ENCODE data around the gene ATG10. TPM values are rescaled to one million over a fixed set of nuclear protein-coding genes. Genes with fewer than 3 reads are reported as not detected.
"Not testable (repeated sequence)": the region's sequence is repeated elsewhere in the genome, so short reads cannot be mapped to it uniquely, and the experiment has no call there.

ATG10 gene
- total RNA-seq, 4 donors from 2014 or later = 1.0 to 15.4 (median 6.5) TPM

GRCh38 chr5:82107267-82107666 lies 135.4 kb downstream of the ATG10 start:
- no peak for DNase-seq
- no peak overlapping the region for H3K4me3 ChIP-seq
- TF ChIP-seq, protein P1, sequence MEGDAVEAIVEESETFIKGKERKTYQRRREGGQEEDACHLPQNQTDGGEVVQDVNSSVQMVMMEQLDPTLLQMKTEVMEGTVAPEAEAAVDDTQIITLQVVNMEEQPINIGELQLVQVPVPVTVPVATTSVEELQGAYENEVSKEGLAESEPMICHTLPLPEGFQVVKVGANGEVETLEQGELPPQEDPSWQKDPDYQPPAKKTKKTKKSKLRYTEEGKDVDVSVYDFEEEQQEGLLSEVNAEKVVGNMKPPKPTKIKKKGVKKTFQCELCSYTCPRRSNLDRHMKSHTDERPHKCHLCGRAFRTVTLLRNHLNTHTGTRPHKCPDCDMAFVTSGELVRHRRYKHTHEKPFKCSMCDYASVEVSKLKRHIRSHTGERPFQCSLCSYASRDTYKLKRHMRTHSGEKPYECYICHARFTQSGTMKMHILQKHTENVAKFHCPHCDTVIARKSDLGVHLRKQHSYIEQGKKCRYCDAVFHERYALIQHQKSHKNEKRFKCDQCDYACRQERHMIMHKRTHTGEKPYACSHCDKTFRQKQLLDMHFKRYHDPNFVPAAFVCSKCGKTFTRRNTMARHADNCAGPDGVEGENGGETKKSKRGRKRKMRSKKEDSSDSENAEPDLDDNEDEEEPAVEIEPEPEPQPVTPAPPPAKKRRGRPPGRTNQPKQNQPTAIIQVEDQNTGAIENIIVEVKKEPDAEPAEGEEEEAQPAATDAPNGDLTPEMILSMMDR (IDR thresholded peaks at IDR 0.05) = peak; percentile 24 to 40 (median 32)
- TF ChIP-seq POLR2A (IDR thresholded peaks at IDR 0.05) = no peak
- no peaks in the 10 kb centered on the region for H3K27me3 ChIP-seq
- no peaks in the 10 kb centered on the region for H3K36me3 ChIP-seq
- H3K4me1 ChIP-seq = peaks cover 0 to 6% of the 10 kb centered on the region in 2 donors
- peak overlapping the region; percentile 35 to 70 for H3K27ac ChIP-seq
- H3K9me3 ChIP-seq = no peaks in the 10 kb centered on the region
- intact Hi-C loops (cut with DNase I; ENCODE audit: low total_unique reads) = no loop called here

- Histone ChIP-seq H3K4me1 (peaks cover 0 to 6% of the 10 kb centered on the region in 2 donors), H3K27me3 (no peaks in the 10 kb centered on the region), H3K27ac (no peak overlapping the region), H3K9me3 (no peaks in the 10 kb centered on the region), H3K36me3 (no peaks in the 10 kb centered on the region), H3K4me3 (no peak overlapping the region)
- DNase-seq = no peak
- TF ChIP-seq POLR2A (IDR thresholded peaks at IDR 0.05) = no peak
- TF ChIP-seq, protein P1 (IDR thresholded peaks at IDR 0.05) = no peak
- intact Hi-C loops (cut with DNase I; ENCODE audit: low total_unique reads) = no loop called here
These were observed 137.2 kb downstream of the ATG10 start for GRCh38 chr5:82109013-82109412.

DNA sequence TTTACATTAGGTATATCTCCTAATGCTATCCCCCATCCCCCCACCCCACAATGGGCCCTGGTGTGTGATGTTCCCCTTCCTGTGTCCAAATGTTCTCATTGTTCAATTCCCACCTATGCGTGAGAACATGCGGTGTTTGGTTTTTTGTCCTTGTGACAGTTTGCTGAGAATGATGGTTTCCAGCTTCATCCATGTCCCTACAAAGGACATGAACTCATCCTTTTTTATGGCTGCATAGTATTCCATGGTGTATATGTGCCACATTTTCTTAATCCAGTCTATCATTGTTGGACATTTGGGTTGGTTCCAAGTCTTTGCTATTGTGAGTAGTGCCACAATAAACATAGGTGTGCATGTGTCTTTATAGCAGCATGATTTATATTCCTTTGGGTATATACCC lies 138.1 kb downstream of the ATG10 start:
- H3K4me3 ChIP-seq; intact Hi-C loops (cut with DNase I; ENCODE audit: low total_unique reads); H3K27ac ChIP-seq; H3K27me3 ChIP-seq; H3K4me1 ChIP-seq; H3K9me3 ChIP-seq; DNase-seq; H3K36me3 ChIP-seq: not testable (repeated sequence)

- Histone ChIP-seq H3K4me1 (no peaks in the 10 kb centered on the region), H3K4me3 (no peak overlapping the region), H3K36me3 (no peaks in the 10 kb centered on the region), H3K27ac (no peak overlapping the region), H3K27me3 (no peaks in the 10 kb centered on the region), H3K9me3 (no peaks in the 10 kb centered on the region)
- DNase-seq = no peak
- TF ChIP-seq, protein P1 (IDR thresholded peaks at IDR 0.05) = no peak
- TF ChIP-seq POLR2A (IDR thresholded peaks at IDR 0.05) = no peak
- intact Hi-C loops (cut with DNase I; ENCODE audit: low total_unique reads) = no loop called here
These were observed 139.4 kb downstream of the ATG10 start for GRCh38 chr5:82111191-82111590.

DNA sequence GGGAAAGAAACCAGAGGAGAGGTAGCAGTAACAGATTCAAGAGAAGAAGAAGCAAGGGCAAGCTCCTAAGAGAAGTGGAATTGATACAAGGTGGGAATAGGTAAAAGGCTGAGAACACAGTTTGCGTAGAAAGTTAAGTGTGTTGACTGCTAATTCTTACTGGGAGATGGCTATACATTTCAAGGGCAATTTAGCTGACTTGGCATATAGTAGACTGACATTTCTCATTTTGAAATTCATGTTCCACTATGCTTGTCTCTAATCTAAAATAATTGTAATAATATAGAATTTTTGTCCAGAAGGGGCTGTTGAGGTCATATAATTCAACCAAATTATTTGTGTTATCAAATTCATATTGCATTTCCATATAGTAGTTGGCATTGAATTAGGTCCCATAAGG lies 144.0 kb downstream of the ATG10 start:
- no peak for DNase-seq
- no peak overlapping the region for H3K27ac ChIP-seq
- TF ChIP-seq, protein P1 (IDR thresholded peaks at IDR 0.05) = no peak
- no peak for TF ChIP-seq POLR2A (IDR thresholded peaks at IDR 0.05)
- intact Hi-C loops (cut with DNase I; ENCODE audit: low total_unique reads) = no loop called here
- no peaks in the 10 kb centered on the region for H3K4me1 ChIP-seq
- no peaks in the 10 kb centered on the region for H3K27me3 ChIP-seq
- H3K36me3 ChIP-seq = no peaks in the 10 kb centered on the region
- no peak overlapping the region for H3K4me3 ChIP-seq
- no peaks in the 10 kb centered on the region for H3K9me3 ChIP-seq

DNA sequence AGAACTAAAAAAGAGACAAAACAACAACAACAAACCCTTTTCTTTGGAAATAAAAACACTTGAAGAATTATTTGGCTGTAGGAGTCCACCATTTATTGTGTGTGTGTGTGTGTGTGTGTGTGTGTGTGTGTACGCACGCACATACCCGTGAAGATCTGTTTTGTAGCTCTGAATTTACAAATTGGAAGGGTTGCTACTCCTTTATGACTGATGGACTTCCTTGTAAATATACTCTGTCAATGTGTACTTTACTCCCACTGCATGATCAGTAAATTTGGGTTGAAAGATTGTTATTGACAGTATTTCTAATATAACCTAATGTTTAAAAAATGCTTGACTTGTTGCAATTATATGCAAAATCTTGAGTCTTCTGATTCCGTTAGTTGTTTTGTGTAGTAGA lies 148.1 kb downstream of the ATG10 start:
- no peak for TF ChIP-seq POLR2A (IDR thresholded peaks at IDR 0.05)
- TF ChIP-seq, protein P1 (IDR thresholded peaks at IDR 0.05) = no peak
- H3K27me3 ChIP-seq = no peaks in the 10 kb centered on the region
- no peaks in the 10 kb centered on the region for H3K4me1 ChIP-seq
- DNase-seq = no peak
- H3K27ac ChIP-seq = no peak overlapping the region
- no peaks in the 10 kb centered on the region for H3K9me3 ChIP-seq
- intact Hi-C loops (cut with DNase I; ENCODE audit: low total_unique reads) = no loop called here
- no peaks in the 10 kb centered on the region for H3K36me3 ChIP-seq
- no peak overlapping the region for H3K4me3 ChIP-seq

All from uterus (tissue), 4 donors.